GM18507 (cell line): ENCODE results near the gene WASF3.
"Not testable (repeated sequence)": the region's sequence is repeated elsewhere in the genome, so short reads cannot be mapped to it uniquely, and the experiment has no call there.

Experiments used
- DNase-seq: peaks from one replicate; pipeline ENCODE4 v3.0.0; 2011; ENCODE audit warnings: low read depth; ENCODE audit not compliant: insufficient read length; ENCODE audit errors: extremely low spot score
- FAIRE-seq: peaks from 2 replicates; lab custom pipeline; 2011; peaks lifted over from hg19 to GRCh38; lab: Jason Lieb, UNC

The WASF3 gene

DNA sequence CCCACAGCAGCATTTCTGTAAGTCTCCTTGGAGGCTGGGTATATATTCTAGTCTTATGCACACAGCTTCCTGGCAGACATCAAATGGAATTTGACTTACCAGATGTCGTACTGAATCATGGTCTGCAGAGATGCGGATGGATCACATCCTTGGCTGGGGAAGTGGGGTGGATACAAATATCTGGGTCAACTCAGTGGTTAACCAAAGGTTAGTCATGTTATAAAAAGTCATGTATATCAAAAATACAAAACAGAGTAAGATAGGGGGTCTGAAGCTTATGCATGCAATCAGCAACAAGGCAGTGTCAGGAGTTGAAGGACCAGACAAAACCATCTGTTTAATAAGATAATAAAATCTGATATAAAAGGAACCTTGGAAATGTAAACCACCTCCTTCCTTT lies 61.9 kb downstream of the WASF3 start:
- DNase-seq (no peak), FAIRE-seq (no peak)

DNA sequence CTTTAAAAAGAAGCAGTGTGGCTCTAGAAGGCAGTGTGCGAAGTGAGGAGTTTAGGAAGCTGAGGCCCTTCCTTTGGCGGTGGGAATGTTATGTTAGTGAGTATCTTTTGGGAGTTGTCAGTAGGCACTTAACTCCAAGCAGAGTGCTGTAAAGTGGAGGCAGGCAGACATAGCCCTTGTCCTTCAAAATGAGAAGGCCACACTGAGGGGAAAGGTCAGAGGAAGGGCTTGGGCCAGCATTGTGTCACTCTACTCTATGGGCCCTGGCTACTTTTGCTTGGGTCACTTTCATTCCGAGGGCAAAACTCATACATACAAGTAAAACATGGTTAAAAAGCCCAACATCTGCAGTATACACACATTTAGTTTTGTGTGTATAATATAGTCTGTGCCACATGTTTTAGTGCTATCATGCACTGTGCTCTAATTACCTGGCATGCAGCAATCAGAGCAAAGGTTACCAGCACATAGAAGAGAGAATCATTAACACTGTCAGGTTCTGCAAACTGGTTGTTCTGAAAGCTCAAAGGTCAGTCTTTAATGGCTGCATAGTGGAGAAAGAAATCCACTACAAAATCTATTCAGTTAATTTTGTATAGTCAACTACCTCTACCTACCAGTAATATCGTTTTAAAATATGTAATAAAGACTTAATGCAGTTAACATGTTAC lies 64.4 kb downstream of the WASF3 start:
- DNase-seq (no peak), FAIRE-seq (no peak)

DNA sequence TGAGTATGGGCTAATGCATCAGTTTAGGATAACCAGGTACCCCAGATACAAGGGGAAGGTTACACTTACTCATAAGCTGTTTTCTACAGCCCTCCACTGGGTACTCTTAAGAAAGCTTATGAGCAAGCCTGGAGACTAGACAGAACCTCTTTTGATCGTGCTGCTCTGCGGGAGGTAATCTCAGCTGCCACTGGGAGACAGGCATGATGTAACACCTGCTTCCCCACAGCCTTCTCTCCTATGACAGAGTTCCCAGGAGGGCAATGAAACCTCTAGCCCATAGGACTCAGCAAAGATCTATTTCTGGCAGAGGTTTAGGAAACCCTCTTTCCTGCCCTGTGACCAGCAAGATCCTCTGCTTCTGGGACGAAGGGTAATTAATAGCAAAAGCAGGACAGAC lies 65.6 kb downstream of the WASF3 start:
- no peak for FAIRE-seq

DNA sequence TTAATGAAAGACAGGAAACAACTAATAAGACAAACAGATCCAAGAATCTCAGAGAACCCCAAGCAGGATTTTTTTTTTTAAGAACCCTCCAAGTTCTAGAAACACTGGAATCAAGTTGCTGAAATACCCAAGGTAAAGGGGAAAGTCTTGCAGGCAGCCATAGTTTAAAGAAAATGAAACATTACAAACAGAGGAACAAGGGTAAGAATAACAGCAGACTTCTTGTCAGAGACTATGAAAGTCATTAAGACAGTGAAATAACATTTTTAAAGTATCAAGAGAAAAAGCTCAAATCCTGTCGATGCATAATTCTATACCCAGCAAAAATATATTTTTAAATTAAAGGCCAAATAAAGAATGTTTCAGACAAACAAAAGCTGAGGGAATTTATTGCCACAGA lies 67.1 kb downstream of the WASF3 start:
- no peak for DNase-seq
- FAIRE-seq = no peak

More for the DNA sequence above, 65.6 kb downstream of the WASF3 start:
- DNase-seq = no peak

DNA sequence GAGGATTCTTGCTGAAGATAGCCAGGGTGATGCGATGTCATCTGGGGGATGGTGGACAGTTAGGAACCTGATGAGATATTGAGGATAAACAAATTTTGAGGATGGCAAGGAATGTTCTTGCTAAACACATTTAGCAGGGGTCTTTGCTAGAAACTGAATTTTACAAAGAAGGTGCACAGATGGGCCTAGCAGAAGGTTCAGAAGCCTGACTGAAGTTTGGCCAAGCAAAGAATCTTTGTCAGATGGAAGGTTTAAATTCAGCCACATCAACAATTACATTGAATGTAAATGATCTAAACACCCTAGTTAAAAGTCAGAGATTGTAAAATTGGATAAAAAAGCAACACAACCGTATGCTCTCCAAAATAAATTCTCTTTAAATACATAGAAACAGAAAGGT lies 68.8 kb downstream of the WASF3 start:
- FAIRE-seq = no peak

DNA sequence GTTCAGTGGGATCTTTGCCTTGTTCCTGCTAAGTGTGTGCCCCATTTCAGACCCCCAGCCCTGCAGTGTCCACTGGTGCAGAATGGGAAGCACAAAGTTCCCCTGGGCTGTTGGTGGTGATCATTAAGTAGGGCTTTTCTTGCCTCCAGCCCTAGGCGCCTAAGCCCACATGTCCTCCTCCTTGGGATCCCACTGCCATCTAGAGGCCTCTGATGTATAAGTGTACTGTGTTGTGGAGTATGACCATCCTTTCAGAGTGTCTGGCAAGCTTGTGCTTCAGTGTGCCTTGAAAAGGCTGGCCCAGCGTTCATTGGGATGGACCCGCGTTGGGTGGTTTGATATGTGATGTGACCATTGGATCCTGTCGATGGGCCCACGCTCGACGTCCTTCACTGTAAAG lies 71.2 kb downstream of the WASF3 start:
- FAIRE-seq = no peak
- no peak for DNase-seq

More for the DNA sequence above, 68.8 kb downstream of the WASF3 start:
- DNase-seq = no peak

DNA sequence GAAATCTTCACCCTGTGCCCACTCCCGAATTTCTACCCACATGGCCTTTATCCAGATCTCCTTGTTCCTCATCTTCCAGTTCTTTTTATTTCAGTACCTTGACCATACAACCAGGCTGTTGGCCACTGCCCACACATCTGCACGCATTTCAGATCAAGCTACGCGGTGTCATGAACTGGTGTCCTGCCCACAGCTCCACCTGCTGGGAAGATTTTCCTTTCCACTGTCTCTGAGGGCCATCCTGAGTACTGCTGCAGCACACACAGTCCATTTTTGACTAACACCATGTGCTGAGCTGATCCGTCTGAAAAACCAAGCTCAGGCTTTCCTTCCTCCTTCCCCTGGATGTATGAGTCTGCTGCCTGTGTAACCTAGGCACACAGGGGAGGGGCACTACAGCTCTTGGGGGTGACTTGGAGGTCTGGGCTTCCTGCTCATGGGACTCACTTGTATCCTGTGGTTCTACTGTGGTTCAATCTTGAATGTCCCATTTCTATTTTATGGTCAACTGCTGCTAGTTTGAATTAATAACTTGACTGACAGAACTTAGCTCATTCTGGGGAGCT lies 71.9 kb downstream of the WASF3 start:
- DNase-seq (no peak), FAIRE-seq (no peak)

DNA sequence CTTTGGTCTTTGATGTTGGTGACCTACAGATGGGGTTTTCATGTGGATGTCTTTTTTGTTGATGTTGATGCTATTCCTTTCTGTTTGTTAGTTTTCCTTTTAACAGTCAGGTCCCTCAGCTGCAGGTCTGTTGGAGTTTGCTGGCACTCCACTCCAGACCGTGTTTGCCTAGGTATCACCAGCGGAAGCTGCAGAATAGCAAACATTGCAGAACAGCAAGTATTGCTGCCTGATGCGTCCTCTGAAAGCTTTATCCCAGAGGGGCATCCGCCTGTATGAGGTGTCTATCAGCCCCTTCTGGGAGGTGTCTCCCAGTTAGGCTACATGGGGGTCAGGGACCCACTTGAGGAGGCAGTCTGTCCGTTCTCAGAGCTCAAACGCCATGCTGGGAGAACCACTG lies 78.2 kb downstream of the WASF3 start:
- FAIRE-seq, DNase-seq: not testable (repeated sequence)

DNA sequence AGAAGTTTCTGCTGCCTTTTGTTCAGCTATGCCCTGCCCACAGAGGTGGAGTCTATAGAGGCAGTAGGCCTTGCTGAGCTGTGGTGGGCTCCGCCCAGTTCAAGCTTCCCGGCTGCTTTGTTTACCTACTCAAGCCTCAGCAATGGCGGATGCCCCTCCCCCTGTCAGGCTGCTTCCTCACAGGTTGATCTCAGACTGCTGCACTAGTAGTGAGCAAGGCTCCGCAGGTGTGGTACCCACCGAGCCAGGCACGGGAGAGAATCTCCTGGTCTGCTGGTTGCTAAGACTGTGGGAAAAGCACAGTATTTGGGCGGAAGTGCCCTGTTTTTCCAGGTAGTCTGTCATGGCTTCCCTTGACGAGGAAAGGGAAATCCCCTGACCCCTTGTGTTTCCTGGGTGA lies 78.6 kb downstream of the WASF3 start:
- FAIRE-seq, DNase-seq: not testable (repeated sequence)

DNA sequence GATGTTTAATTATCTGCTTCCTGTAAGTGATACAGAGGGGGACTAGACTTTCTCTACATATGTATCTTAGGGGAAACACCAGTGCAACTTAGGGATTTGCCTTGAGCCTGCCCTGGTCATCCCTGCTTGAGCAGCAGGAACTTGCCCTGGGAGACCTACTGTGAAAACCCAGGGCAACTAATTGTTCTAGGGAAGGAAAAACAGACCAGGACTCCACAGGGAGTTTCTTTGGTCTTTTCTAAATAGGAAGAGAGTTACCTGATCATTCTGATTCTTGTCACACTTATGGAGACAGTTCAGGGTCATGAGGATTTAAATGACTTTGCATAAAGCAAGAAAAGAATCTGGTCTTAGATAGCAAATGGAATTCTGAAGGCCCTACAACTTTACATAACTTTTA lies 89.1 kb downstream of the WASF3 start:
- no peak for DNase-seq
- FAIRE-seq = no peak

DNA sequence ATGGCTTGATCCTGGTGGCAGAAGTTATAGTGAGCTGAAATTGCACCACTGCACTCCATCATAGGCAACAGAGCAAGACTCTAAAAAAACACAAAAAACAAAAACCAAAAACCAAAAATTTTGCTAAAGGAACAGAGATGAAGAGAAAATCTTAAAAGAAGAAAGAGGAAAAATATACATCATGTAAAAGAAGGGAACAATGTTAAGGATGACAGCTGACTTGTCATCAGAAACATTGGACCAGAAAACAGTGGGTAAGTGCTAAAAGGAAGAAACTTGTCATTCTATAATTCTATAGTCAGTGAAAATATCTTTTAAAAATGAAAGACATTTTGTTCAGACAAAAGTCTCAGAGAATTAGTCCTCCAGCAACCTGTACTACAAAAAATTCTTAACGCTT lies 93.8 kb downstream of the WASF3 start:
- no peak for FAIRE-seq
- no peak for DNase-seq

DNA sequence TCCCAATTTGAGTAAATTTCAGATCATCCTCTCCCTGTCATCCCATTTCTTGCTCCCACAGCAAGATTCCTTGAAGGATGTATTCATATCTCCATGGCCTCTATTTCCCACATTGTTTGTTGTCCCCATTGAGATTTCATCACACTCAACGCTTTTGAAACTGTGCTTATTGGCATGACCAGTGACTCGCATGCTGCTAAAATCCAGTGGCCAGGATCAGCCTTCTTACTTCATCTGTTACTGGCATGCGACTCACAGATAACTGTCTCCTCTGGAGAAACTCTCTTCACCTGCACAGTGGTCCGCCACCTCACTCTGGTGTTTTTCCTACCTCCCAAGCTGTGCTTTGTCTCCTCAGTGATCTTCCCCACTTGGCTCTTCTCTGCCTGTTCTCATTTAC lies 95.8 kb downstream of the WASF3 start:
- FAIRE-seq = no peak
- DNase-seq = no peak

DNA sequence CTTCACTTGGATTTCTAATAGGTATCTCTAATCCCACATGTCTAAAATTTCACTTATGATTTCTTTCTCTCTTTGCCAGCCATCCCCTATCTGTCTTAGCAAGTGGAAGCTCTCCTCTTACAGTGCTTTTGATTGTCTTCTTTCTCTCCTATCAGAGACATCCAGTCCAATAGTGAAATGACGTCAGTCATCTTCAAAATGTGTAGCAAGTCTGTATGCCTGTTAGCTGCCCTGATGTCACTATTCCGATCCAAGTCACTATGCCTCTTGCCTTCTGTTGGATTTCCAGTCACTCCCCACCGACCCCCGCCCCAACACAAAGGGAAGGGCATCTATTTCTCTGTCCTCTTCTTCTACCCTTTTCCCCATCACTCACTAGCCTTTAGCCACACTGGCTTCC lies 96.4 kb downstream of the WASF3 start:
- no peak for FAIRE-seq
- DNase-seq = no peak

DNA sequence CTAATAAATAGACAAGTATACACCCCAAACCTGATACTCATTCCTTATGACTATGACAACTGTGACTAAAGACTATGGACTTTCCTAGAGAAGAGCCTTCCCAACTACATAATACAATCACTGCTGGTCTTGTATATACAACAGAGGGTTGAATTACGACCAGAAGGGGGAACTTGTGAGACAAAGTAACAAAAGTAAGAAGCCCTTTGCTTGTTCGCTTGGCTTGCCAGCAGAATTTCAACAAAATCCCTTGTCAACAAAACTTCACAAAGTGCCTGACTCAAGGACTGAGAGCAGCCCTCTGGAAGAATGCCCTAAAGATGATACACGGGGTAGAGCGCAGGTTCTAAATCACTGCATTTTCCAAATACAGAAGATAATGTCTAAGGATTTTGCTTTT lies 99.4 kb downstream of the WASF3 start:
- DNase-seq (no peak), FAIRE-seq (no peak)

DNA sequence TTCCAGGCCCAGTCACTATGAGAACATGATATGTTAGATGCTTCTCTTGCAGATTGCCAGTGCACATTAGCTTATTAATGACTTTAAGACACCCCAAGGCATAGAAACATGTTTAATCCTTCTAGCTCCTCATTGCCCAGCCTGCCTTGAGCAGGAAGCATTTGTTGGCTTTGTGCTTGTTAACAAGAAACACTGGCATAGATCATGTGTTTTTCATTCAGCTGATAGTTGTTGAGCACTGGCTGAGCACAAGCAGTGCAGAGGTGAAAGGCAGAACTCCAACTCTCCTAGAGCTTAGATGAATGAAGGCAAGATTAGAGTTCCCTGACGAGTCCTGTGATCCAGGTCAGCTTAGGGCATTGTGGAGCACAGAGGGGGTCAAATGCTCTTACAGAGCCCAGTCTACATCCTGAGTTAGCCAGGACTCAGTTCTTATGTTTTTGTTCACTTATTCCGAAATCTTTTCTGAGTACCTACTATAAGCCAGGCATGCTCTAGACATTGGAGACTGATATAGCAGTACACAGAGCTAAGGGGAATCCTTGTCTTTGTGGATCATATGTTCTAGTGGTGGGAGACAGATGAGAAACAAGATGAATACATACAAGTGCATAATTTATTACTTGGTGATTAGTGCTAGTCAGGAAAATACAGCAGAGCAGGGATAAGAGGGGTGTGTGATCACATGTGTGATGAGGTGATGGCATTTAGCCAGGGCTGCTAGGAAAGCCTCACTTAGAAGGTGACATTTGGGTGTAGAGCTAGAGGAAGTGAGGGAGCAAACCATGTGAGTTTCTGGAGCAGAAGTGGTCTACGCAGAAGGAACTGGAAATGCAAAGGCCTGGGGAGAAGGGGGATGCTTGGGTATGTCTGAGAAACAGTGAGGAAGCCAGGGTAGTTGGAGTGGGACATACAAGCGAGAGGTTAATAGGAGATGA lies 101.2 kb downstream of the WASF3 start:
- FAIRE-seq (no peak), DNase-seq (no peak)

DNA sequence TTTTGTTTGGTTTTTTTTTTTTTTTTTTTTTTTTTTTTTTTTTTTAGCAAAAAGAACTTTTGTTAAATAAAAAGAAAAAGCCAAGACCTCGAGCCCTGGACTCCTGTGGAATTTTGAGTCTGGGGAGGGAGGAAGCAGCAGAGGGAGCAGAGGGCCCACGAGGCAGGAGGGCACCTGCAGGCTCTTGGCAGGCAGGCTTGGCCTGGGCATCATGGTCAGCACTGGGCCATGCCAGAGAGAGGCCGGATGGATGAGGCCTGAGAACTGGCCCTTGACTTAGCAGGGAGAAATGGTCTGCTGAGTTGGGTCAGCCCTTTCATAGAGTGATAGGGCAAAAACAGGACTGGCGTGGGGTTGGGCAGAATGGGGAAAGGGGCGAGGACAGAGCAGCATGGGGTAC lies 102.7 kb downstream of the WASF3 start:
- FAIRE-seq (no peak), DNase-seq (no peak)

DNA sequence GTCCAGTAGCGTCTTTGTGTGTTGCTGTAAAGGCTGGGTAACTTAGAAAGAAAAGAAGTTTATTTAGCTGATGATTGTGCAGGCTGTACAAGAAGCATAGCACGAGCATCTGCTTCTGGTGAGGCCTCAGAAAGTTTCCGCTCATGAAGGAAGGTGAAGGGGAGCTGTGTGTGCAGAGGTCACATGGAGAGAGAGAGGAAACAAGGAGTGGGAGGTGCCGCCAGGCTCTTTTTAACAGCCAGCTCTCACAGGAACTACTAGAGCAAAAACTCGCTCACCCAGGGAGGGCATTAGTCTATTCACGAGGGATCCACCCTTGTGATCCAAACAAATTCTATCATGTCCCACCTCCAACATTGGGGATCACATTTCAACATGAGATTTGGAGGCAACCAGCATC lies 103.3 kb downstream of the WASF3 start:
- DNase-seq = no peak
- FAIRE-seq = no peak

DNA sequence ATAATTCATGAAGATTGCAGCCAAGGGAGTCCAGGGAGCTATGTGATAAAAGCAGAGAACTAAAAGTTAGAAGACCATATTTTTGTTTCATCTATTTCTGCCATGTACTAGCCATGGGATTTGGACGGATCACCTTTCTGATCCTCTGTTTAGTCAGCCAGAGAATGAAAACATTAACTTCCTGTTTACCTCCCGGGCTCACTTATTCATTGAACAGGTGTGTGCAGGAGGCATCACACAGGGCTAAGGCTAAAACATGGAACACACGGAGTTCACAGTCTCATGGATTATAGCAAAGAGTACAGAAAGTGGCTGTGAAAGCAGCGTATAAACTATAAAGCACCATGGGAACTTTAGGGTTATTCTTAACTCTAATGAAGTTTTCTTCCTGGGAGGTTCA lies 106.3 kb downstream of the WASF3 start:
- FAIRE-seq (no peak), DNase-seq (no peak)

DNA sequence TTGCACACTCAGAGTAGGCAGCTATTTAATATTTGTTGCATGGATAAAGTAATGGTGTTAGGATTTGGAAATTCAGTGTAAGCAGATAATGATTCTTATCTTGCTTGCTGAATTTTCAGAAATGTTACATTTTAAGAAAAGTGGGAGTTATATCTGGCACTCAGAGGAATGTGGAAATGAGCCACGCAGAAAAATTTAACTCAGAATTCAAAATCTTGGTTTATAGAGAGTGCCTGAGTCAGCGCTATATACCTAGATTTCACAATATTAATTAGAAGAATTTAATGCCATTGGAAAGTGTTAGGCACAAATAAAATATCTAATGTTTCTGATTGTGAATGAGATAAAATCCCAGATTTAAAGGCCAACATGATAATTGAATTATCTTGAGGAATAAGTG lies 106.8 kb downstream of the WASF3 start:
- DNase-seq (no peak), FAIRE-seq (no peak)

DNA sequence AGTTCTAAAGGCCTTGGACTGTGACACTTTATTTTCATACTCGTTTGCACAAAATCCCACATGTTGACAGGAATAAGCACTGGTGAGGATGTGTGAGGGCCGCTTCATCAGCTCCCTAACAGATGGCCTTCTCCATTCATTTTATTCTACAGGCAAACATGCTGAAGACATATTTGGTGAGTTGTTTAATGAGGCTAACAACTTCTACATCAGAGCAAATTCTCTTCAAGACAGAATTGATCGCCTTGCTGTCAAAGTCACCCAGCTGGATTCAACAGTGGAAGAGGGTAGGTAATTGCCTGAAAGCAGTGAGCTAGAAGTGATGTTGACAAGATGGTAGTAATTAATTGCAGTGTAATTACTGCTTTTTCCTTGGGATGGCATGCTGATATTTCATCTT lies 107.4 kb downstream of the WASF3 start:
- no peak for DNase-seq

More for the DNA sequence above, 107.4 kb downstream of the WASF3 start:
- no peak for FAIRE-seq
